Measurements from ENCODE around the gene TMEM131. TPM values are rescaled to one million over a fixed set of nuclear protein-coding genes. Genes with fewer than 3 reads are reported as not detected.

Gene TMEM131
- total RNA-seq, 6 experiments from 2014 or later: 39.2 to 49.5 (median 45.1) TPM

GRCh38 chr2:97760480-97761049, 235.2 kb downstream of the TMEM131 start:
- Mint-ChIP-seq H3K36me3 (ENCODE audit: low read depth) (peaks cover 39% of the 10 kb centered on the region), H3K4me3 (no peak overlapping the region), H3K27ac (no peak overlapping the region), H3K4me1 (ENCODE audit: low read depth) (peaks cover 10% of the 10 kb centered on the region; the same call in 1 of the 2 replicates), H3K9me3 (no peaks in the 10 kb centered on the region), H3K27me3 (ENCODE audit: insufficient read depth) (no peaks in the 10 kb centered on the region; the same call in 1 of the 2 replicates)
- TF ChIP-seq CTCF (IDR thresholded peaks at IDR 0.05): no peak
- no peak for DNase-seq

- DNase-seq: no peak
- Mint-ChIP-seq H3K4me1 (ENCODE audit: low read depth) (peaks cover 10% of the 10 kb centered on the region; the same call in 1 of the 2 replicates), H3K27ac (no peak overlapping the region), H3K27me3 (ENCODE audit: insufficient read depth) (no peaks in the 10 kb centered on the region; the same call in 1 of the 2 replicates), H3K4me3 (no peak overlapping the region), H3K9me3 (no peaks in the 10 kb centered on the region), H3K36me3 (ENCODE audit: low read depth) (peaks cover 34% of the 10 kb centered on the region)
- no peak for TF ChIP-seq CTCF (IDR thresholded peaks at IDR 0.05)
Observed at GRCh38 chr2:97759727-97760407, 235.9 kb downstream of the TMEM131 start.

GRCh38 chr2:97758131-97758705, 237.5 kb downstream of the TMEM131 start:
- Mint-ChIP-seq H3K4me1 (ENCODE audit: low read depth) (peaks cover 2% of the 10 kb centered on the region), H3K27me3 (ENCODE audit: insufficient read depth) (no peaks in the 10 kb centered on the region; the same call in 1 of the 2 replicates), H3K27ac (no peak overlapping the region), H3K36me3 (ENCODE audit: low read depth) (peaks cover 28% of the 10 kb centered on the region), H3K4me3 (no peak overlapping the region), H3K9me3 (no peaks in the 10 kb centered on the region)
- TF ChIP-seq CTCF (IDR thresholded peaks at IDR 0.05): no peak
- DNase-seq: no peak

- peaks cover 25% of the 10 kb centered on the region for H3K36me3 Mint-ChIP-seq (ENCODE audit: low read depth)
- H3K9me3 Mint-ChIP-seq: no peaks in the 10 kb centered on the region
- no peaks in the 10 kb centered on the region; the same call in 1 of the 2 replicates for H3K27me3 Mint-ChIP-seq (ENCODE audit: insufficient read depth)
- no peak for DNase-seq
- H3K4me3 Mint-ChIP-seq: no peak overlapping the region
- TF ChIP-seq CTCF (IDR thresholded peaks at IDR 0.05): no peak
- no peak overlapping the region; the same call in 1 of the 2 replicates for H3K27ac Mint-ChIP-seq
- H3K4me1 Mint-ChIP-seq (ENCODE audit: low read depth): peaks cover 14% of the 10 kb centered on the region
Observed at GRCh38 chr2:97757062-97757461, 238.7 kb downstream of the TMEM131 start.

- H3K9me3 Mint-ChIP-seq: no peaks in the 10 kb centered on the region
- peaks cover 13% of the 10 kb centered on the region for H3K36me3 Mint-ChIP-seq (ENCODE audit: low read depth)
Observed at GRCh38 chr2:97755491-97755890, 240.3 kb downstream of the TMEM131 start.

More at GRCh38 chr2:97755491-97755890, 240.3 kb downstream of the TMEM131 start:
- TF ChIP-seq CTCF (IDR thresholded peaks at IDR 0.05): no peak
- Mint-ChIP-seq H3K27me3 (ENCODE audit: insufficient read depth) (no peaks in the 10 kb centered on the region; the same call in 1 of the 2 replicates), H3K4me1 (ENCODE audit: low read depth) (peaks cover 18% of the 10 kb centered on the region), H3K27ac (no peak overlapping the region), H3K4me3 (no peak overlapping the region)
- DNase-seq: no peak
